Epithelial cell of esophagus (primary cell): ENCODE data around the gene TPBGL.

Experiments
- DNase-seq: peaks from one replicate; pipeline ENCODE4 v3.0.0; 2010; ENCODE audit warnings: low read depth
- H3K4me3 ChIP-seq: 2 replicates; pipeline ENCODE4 v1.5.1; 2011; ENCODE audit warnings: mild to moderate bottlenecking, low read length, control low read depth
- CTCF ChIP-seq: IDR thresholded peaks from 2 replicates; pipeline ENCODE4 v1.5.1; 2011; ENCODE audit warnings: low read depth, mild to moderate bottlenecking, low read length, control low read depth, inconsistent platforms; ENCODE audit not compliant: insufficient read depth; ENCODE audit errors: missing control alignments

Gene TPBGL

GRCh38 chr11:75239531-75240290 is 863 bp upstream of the TPBGL start:
- TF ChIP-seq CTCF = no peak
- no peak overlapping the region for H3K4me3 ChIP-seq
- DNase-seq = no peak

- H3K4me3 ChIP-seq = no peak overlapping the region
- peak; percentile 83 for DNase-seq
- TF ChIP-seq CTCF = peak; percentile 46
Observed at GRCh38 chr11:75241036-75241905, 697 bp downstream of the TPBGL start.

- H3K4me3 ChIP-seq = peak overlapping the region; percentile 30
- TF ChIP-seq CTCF = no peak
- DNase-seq = no peak
Observed at GRCh38 chr11:75241906-75242644, 1.5 kb downstream of the TPBGL start.

- no peak for TF ChIP-seq CTCF
- no peak for DNase-seq
- no peak overlapping the region for H3K4me3 ChIP-seq
Observed at GRCh38 chr11:75242722-75243600, 2.4 kb downstream of the TPBGL start.

- no peak for DNase-seq
- H3K4me3 ChIP-seq = no peak overlapping the region
- no peak for TF ChIP-seq CTCF
Observed at GRCh38 chr11:75244052-75244814, 3.7 kb downstream of the TPBGL start.
